GM23338 (cell line): Measurements from ENCODE around the gene LMX1B. TPM values are rescaled to one million over a fixed set of nuclear protein-coding genes. Genes with fewer than 3 reads are reported as not detected.

Experiments
- ATAC-seq: fragments of 200-7000 bp; cut with Tn5 transposase; 3 replicates; pipeline ENCODE4 v1.9.1; 2020
- DNase-seq: peaks from one replicate; pipeline ENCODE4 v3.0.0-alpha.2; 2015; ENCODE audit warnings: low spot score
- H2AFZ ChIP-seq: fragments of 200-600 bp; sonication (generic); 2 replicates; pipeline ENCODE4 v1.8.0; 2016; ENCODE audit warnings: antibody characterized with exemption, mild to moderate bottlenecking, moderate library complexity
- H3F3A ChIP-seq: fragments of 200-600 bp; sonication (generic); replicated peaks from 2 replicates; pipeline ENCODE4 v1.8.0; 2017; ENCODE audit warnings: antibody characterized with exemption, mixed run types, low read depth
- H3K27ac ChIP-seq: fragments of 200-600 bp; sonication (generic); 2 replicates; pipeline ENCODE4 v1.6.1; 2016; ENCODE audit warnings: low read depth
- H3K27me3 ChIP-seq: fragments of 200-600 bp; sonication (generic); 2 replicates; pipeline ENCODE4 v1.8.0; 2016; ENCODE audit warnings: mild to moderate bottlenecking, mixed run types, moderate library complexity; ENCODE audit not compliant: insufficient read depth
- H3K36me3 ChIP-seq: fragments of 200-600 bp; sonication (generic); 2 replicates; pipeline ENCODE4 v1.8.0; 2016; ENCODE audit warnings: mild to moderate bottlenecking; ENCODE audit not compliant: insufficient read depth
- H3K4me1 ChIP-seq: fragments of 200-600 bp; sonication (generic); 2 replicates; pipeline ENCODE4 v1.8.0; 2016; ENCODE audit warnings: mild to moderate bottlenecking, moderate library complexity; ENCODE audit not compliant: insufficient read depth
- H3K4me2 ChIP-seq: fragments of 200-600 bp; sonication (generic); 2 replicates; pipeline ENCODE4 v1.7.1; 2017; ENCODE audit warnings: mixed run types
- H3K4me3 ChIP-seq: fragments of 200-600 bp; sonication (generic); 2 replicates; pipeline ENCODE4 v1.6.1; 2016; ENCODE audit warnings: mixed run types
- H3K79me2 ChIP-seq: fragments of 200-600 bp; sonication (generic); replicated peaks from 2 replicates; pipeline ENCODE4 v1.8.0; 2017; ENCODE audit warnings: mild to moderate bottlenecking; ENCODE audit not compliant: insufficient read depth
- H3K9me2 ChIP-seq: fragments of 200-600 bp; sonication (generic); 2 replicates; pipeline ENCODE4 v1.8.0; 2017; ENCODE audit not compliant: insufficient read depth
- H4K20me1 ChIP-seq: fragments of 200-600 bp; sonication (generic); replicated peaks from 2 replicates; pipeline ENCODE4 v1.8.0; 2017; ENCODE audit warnings: mild to moderate bottlenecking; ENCODE audit not compliant: insufficient read depth
- H3K27ac Mint-ChIP-seq: 2 replicates; pipeline ENCODE4 v1.8.0; 2020; ENCODE audit warnings: inconsistent platforms, mild to moderate bottlenecking, moderate library complexity, mixed read lengths
- H3K27me3 Mint-ChIP-seq: 3 replicates; pipeline ENCODE4 v1.8.0; 2022; ENCODE audit warnings: low read depth, mild to moderate bottlenecking, moderate library complexity, mixed read lengths, inconsistent platforms; ENCODE audit not compliant: insufficient read depth, poor library complexity
- H3K36me3 Mint-ChIP-seq: 3 replicates; pipeline ENCODE4 v1.8.0; 2021; ENCODE audit warnings: low read depth, mild to moderate bottlenecking, inconsistent platforms, moderate library complexity, mixed read lengths
- H3K4me1 Mint-ChIP-seq: 3 replicates; pipeline ENCODE4 v1.8.0; 2020; ENCODE audit warnings: mild to moderate bottlenecking, inconsistent platforms, mixed read lengths
- H3K4me3 Mint-ChIP-seq: 3 replicates; pipeline ENCODE4 v1.8.0; 2021; ENCODE audit warnings: moderate library complexity, mild to moderate bottlenecking, inconsistent platforms, mixed read lengths
- H3K9me3 Mint-ChIP-seq: 3 replicates; pipeline ENCODE4 v1.8.0; 2020; ENCODE audit warnings: moderate library complexity, mild to moderate bottlenecking, inconsistent platforms, mixed read lengths
- CREB1 ChIP-seq: fragments of 250-450 bp; sonication (Bioruptor Pico); IDR thresholded peaks from 2 replicates; pipeline ENCODE4 v1.5.0; 2020; ENCODE audit warnings: low read depth, mild to moderate bottlenecking, moderate library complexity
- EZH2 ChIP-seq: fragments of 200-600 bp; sonication (generic); IDR thresholded peaks from one replicate; pipeline ENCODE4 v1.8.0; 2017; ENCODE audit warnings: antibody characterized with exemption, mild to moderate bottlenecking, low read depth; ENCODE audit not compliant: unreplicated experiment
- EZH2phosphoT487 ChIP-seq: fragments of 200-600 bp; sonication (generic); IDR thresholded peaks from one replicate; pipeline ENCODE4 v1.8.1; 2018; ENCODE audit warnings: antibody characterized with exemption; ENCODE audit not compliant: unreplicated experiment
- JUNB ChIP-seq: IDR thresholded peaks from one replicate; pipeline ENCODE4 v1.6.1; 2016; ENCODE audit warnings: antibody characterized with exemption; ENCODE audit not compliant: unreplicated experiment
- NANOG ChIP-seq: IDR thresholded peaks from 2 replicates; pipeline ENCODE4 v1.6.1; 2016; ENCODE audit warnings: antibody characterized with exemption, borderline replicate concordance
- POLR2AphosphoS5 ChIP-seq: IDR thresholded peaks from 2 replicates; pipeline ENCODE4 v1.6.1; 2016; ENCODE audit warnings: antibody characterized with exemption, low read depth
- STAT1 ChIP-seq: IDR thresholded peaks from one replicate; pipeline ENCODE4 v1.6.1; 2016; ENCODE audit warnings: antibody characterized with exemption; ENCODE audit not compliant: unreplicated experiment
- ZNF114 ChIP-seq: fragments of 250-450 bp; sonication (Bioruptor Pico); IDR thresholded peaks from 2 replicates; pipeline ENCODE4 v1.5.0; 2020; ENCODE audit warnings: mild to moderate bottlenecking, moderate library complexity
- ZNF331 ChIP-seq: fragments of 250-450 bp; sonication (Bioruptor Pico); IDR thresholded peaks from 2 replicates; pipeline ENCODE4 v1.5.0; 2020; ENCODE audit warnings: low read depth, mild to moderate bottlenecking, moderate library complexity
- polyA plus RNA-seq: library from polyadenylated mRNA; unstranded; fragments of >200 nt; fragmentation: Nextera tagmentation; extraction: Ambion mirVana; gene quantifications from 2 replicates; pipeline ENCODE4 v1.2.1, GENCODE V29; 2016
- total RNA-seq: library from RNA; depleted of rRNA; stranded (reverse); fragments of >200 nt; shearing (Covaris generic); gene quantifications from 2 replicates; pipeline ENCODE4 v1.2.3, GENCODE V29; 2014
- TF ChIP-seq, protein P1 (sequence below): fragments of 250-450 bp; sonication (Bioruptor Pico); IDR thresholded peaks from 2 replicates; pipeline ENCODE4 v1.5.0; 2020; ENCODE audit warnings: mild to moderate bottlenecking, moderate library complexity
- TF ChIP-seq, protein P2 (sequence below), 2 experiments: fragments of 200-600 bp in 1 of 2; sonication (generic) in 1 of 2; conservative IDR thresholded peaks; 2 replicates each; pipeline versions ENCODE4 v1.5.1 to v1.6.1; 2016 to 2017; ENCODE audit warnings: antibody characterized with exemption in 2 of 2, low read depth in 2 of 2, mild to moderate bottlenecking in 2 of 2, moderate library complexity in 1 of 2
- TF ChIP-seq, protein P3 (sequence below): IDR thresholded peaks from one replicate; pipeline ENCODE4 v1.6.1; 2018; ENCODE audit warnings: antibody characterized with exemption; ENCODE audit not compliant: unreplicated experiment
- TF ChIP-seq, protein P4 (sequence below): IDR thresholded peaks from 2 replicates; pipeline ENCODE4 v1.6.1; 2016; ENCODE audit warnings: antibody characterized with exemption

Gene LMX1B
- total and polyA plus RNA-seq, 2 experiments from 2014 or later = 0.08 to 0.21 TPM

DNA sequence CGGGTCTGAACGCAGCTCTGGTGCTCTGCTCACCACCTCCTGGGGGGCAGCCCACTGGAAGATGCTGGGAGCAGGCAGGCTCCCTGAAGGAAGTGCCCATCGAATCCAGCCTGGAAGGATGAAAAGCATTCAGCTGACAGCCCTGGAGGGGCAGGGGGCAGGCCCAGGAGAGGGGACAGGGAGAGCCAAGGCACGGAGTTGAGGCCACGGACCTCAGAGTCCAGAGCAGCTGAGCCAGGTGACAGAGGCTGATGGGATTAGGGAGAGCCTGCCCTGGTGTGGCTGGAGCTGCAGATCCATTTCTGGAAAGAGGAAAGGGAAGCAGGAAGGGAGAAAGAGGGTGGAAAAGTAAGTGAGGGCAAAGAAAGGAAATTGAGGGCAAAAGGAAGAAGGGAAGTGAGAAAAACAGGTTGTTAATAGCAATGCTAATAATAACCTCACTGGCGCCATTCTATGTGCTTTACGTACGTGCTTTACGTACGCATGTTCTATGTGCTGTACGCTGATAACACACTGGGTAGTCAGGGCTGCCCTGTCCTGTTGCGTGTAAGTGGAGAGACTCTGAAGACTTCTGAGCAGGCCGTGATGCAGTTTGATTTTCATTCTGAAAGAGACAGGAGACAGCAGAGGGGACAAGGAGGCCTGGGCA, 52.6 kb downstream of the LMX1B start:
- DNase-seq = no peak

More for the DNA sequence above, 52.6 kb downstream of the LMX1B start:
- Histone ChIP-seq H3K4me1 (peaks cover 48% of the 10 kb centered on the region), H3K4me2 (peak overlapping the region; percentile 89), H3K79me2 (no peaks in the 10 kb centered on the region), H3K9me2 (no peaks in the 10 kb centered on the region), H3K36me3 (no peaks in the 10 kb centered on the region), H2AFZ (no peak overlapping the region), H3K4me3 (no peak overlapping the region), H4K20me1 (no peaks in the 10 kb centered on the region), H3F3A (peaks cover 17% of the 10 kb centered on the region), H3K27me3 (peaks cover 14% of the 10 kb centered on the region; the same call in 1 of the 2 replicates), H3K27ac (no peak overlapping the region)
- TF ChIP-seq, protein P1, sequence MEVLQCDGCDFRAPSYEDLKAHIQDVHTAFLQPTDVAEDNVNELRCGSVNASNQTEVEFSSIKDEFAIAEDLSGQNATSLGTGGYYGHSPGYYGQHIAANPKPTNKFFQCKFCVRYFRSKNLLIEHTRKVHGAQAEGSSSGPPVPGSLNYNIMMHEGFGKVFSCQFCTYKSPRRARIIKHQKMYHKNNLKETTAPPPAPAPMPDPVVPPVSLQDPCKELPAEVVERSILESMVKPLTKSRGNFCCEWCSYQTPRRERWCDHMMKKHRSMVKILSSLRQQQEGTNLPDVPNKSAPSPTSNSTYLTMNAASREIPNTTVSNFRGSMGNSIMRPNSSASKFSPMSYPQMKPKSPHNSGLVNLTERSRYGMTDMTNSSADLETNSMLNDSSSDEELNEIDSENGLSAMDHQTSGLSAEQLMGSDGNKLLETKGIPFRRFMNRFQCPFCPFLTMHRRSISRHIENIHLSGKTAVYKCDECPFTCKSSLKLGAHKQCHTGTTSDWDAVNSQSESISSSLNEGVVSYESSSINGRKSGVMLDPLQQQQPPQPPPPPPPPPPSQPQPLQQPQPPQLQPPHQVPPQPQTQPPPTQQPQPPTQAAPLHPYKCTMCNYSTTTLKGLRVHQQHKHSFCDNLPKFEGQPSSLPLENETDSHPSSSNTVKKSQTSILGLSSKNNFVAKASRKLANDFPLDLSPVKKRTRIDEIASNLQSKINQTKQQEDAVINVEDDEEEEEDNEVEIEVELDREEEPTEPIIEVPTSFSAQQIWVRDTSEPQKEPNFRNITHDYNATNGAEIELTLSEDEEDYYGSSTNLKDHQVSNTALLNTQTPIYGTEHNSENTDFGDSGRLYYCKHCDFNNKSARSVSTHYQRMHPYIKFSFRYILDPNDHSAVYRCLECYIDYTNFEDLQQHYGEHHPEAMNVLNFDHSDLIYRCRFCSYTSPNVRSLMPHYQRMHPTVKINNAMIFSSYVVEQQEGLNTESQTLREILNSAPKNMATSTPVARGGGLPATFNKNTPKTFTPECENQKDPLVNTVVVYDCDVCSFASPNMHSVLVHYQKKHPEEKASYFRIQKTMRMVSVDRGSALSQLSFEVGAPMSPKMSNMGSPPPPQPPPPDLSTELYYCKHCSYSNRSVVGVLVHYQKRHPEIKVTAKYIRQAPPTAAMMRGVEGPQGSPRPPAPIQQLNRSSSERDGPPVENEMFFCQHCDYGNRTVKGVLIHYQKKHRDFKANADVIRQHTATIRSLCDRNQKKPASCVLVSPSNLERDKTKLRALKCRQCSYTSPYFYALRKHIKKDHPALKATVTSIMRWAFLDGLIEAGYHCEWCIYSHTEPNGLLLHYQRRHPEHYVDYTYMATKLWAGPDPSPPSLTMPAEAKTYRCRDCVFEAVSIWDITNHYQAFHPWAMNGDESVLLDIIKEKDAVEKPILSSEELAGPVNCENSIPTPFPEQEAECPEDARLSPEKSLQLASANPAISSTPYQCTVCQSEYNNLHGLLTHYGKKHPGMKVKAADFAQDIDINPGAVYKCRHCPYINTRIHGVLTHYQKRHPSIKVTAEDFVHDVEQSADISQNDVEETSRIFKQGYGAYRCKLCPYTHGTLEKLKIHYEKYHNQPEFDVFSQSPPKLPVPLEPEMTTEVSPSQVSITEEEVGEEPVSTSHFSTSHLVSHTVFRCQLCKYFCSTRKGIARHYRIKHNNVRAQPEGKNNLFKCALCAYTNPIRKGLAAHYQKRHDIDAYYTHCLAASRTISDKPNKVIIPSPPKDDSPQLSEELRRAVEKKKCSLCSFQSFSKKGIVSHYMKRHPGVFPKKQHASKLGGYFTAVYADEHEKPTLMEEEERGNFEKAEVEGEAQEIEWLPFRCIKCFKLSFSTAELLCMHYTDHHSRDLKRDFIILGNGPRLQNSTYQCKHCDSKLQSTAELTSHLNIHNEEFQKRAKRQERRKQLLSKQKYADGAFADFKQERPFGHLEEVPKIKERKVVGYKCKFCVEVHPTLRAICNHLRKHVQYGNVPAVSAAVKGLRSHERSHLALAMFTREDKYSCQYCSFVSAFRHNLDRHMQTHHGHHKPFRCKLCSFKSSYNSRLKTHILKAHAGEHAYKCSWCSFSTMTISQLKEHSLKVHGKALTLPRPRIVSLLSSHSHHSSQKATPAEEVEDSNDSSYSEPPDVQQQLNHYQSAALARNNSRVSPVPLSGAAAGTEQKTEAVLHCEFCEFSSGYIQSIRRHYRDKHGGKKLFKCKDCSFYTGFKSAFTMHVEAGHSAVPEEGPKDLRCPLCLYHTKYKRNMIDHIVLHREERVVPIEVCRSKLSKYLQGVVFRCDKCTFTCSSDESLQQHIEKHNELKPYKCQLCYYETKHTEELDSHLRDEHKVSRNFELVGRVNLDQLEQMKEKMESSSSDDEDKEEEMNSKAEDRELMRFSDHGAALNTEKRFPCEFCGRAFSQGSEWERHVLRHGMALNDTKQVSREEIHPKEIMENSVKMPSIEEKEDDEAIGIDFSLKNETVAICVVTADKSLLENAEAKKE (CRISPR knock-in tag) = no peak
- TF ChIP-seq, protein P2, sequence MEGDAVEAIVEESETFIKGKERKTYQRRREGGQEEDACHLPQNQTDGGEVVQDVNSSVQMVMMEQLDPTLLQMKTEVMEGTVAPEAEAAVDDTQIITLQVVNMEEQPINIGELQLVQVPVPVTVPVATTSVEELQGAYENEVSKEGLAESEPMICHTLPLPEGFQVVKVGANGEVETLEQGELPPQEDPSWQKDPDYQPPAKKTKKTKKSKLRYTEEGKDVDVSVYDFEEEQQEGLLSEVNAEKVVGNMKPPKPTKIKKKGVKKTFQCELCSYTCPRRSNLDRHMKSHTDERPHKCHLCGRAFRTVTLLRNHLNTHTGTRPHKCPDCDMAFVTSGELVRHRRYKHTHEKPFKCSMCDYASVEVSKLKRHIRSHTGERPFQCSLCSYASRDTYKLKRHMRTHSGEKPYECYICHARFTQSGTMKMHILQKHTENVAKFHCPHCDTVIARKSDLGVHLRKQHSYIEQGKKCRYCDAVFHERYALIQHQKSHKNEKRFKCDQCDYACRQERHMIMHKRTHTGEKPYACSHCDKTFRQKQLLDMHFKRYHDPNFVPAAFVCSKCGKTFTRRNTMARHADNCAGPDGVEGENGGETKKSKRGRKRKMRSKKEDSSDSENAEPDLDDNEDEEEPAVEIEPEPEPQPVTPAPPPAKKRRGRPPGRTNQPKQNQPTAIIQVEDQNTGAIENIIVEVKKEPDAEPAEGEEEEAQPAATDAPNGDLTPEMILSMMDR (conservative IDR thresholded peaks at IDR 0.05; ENCODE audit: low read depth in 2 of 2) = no peak
- TF ChIP-seq JUNB = no peak
- TF ChIP-seq, protein P3, sequence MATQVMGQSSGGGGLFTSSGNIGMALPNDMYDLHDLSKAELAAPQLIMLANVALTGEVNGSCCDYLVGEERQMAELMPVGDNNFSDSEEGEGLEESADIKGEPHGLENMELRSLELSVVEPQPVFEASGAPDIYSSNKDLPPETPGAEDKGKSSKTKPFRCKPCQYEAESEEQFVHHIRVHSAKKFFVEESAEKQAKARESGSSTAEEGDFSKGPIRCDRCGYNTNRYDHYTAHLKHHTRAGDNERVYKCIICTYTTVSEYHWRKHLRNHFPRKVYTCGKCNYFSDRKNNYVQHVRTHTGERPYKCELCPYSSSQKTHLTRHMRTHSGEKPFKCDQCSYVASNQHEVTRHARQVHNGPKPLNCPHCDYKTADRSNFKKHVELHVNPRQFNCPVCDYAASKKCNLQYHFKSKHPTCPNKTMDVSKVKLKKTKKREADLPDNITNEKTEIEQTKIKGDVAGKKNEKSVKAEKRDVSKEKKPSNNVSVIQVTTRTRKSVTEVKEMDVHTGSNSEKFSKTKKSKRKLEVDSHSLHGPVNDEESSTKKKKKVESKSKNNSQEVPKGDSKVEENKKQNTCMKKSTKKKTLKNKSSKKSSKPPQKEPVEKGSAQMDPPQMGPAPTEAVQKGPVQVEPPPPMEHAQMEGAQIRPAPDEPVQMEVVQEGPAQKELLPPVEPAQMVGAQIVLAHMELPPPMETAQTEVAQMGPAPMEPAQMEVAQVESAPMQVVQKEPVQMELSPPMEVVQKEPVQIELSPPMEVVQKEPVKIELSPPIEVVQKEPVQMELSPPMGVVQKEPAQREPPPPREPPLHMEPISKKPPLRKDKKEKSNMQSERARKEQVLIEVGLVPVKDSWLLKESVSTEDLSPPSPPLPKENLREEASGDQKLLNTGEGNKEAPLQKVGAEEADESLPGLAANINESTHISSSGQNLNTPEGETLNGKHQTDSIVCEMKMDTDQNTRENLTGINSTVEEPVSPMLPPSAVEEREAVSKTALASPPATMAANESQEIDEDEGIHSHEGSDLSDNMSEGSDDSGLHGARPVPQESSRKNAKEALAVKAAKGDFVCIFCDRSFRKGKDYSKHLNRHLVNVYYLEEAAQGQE = no peak
- no peak for TF ChIP-seq POLR2AphosphoS5
- no peak for TF ChIP-seq NANOG
- TF ChIP-seq ZNF331 (CRISPR knock-in tag) = no peak
- TF ChIP-seq CREB1 = no peak
- TF ChIP-seq, protein P4, sequence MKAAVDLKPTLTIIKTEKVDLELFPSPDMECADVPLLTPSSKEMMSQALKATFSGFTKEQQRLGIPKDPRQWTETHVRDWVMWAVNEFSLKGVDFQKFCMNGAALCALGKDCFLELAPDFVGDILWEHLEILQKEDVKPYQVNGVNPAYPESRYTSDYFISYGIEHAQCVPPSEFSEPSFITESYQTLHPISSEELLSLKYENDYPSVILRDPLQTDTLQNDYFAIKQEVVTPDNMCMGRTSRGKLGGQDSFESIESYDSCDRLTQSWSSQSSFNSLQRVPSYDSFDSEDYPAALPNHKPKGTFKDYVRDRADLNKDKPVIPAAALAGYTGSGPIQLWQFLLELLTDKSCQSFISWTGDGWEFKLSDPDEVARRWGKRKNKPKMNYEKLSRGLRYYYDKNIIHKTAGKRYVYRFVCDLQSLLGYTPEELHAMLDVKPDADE = no peak
- no peak for TF ChIP-seq EZH2
- no peak for TF ChIP-seq EZH2phosphoT487
- TF ChIP-seq STAT1 = no peak
- TF ChIP-seq ZNF114 (CRISPR knock-in tag) = no peak
- no peak for ATAC-seq
- Mint-ChIP-seq H3K9me3 (no peaks in the 10 kb centered on the region), H3K36me3 (no peaks in the 10 kb centered on the region), H3K4me1 (peaks cover 34% of the 10 kb centered on the region), H3K27me3 (peaks cover 27% of the 10 kb centered on the region), H3K4me3 (no peak overlapping the region), H3K27ac (no peak overlapping the region)
